Measurements from ENCODE around the gene DNALI1.
"Not testable (repeated sequence)": the region's sequence is repeated elsewhere in the genome, so short reads cannot be mapped to it uniquely, and the experiment has no call there.

DNALI1 gene

DNA sequence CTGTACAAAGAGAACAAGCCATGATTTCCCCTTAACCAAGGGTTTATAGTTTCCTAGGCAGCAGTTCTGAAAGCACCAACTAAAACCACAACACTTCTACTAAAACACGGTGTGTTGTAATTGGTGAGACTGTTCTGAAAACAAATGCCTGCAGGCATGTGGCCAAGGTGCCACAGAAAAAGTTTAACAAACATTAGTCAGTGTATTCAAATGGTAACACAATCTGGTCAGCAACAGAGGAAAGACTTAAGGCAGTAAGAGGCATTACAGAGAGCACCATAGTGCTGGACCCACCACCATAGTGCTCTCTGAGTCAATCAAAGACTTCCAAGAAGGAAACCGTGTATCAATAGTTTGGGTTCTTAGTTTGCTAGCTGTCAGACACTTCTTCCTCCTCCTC lies 19.4 kb upstream of the DNALI1 start:
- TF ChIP-seq, protein P1, sequence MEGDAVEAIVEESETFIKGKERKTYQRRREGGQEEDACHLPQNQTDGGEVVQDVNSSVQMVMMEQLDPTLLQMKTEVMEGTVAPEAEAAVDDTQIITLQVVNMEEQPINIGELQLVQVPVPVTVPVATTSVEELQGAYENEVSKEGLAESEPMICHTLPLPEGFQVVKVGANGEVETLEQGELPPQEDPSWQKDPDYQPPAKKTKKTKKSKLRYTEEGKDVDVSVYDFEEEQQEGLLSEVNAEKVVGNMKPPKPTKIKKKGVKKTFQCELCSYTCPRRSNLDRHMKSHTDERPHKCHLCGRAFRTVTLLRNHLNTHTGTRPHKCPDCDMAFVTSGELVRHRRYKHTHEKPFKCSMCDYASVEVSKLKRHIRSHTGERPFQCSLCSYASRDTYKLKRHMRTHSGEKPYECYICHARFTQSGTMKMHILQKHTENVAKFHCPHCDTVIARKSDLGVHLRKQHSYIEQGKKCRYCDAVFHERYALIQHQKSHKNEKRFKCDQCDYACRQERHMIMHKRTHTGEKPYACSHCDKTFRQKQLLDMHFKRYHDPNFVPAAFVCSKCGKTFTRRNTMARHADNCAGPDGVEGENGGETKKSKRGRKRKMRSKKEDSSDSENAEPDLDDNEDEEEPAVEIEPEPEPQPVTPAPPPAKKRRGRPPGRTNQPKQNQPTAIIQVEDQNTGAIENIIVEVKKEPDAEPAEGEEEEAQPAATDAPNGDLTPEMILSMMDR (IDR thresholded peaks at IDR 0.05) = no peak
- Histone ChIP-seq H3K36me3 (peaks cover 71% of the 10 kb centered on the region), H3K4me1 (ENCODE audit: control insufficient read depth in 1 of 2, insufficient read depth in 1 of 2, low read depth in 1 of 2, low read length in 1 of 2) (no peaks in the 10 kb centered on the region), H3K27me3 (no peaks in the 10 kb centered on the region), H3K27ac (no peak overlapping the region), H3K9me3 (no peaks in the 10 kb centered on the region), H3K4me3 (ENCODE audit: low read depth in 1 of 2, low read length in 1 of 2) (no peak overlapping the region)

DNA sequence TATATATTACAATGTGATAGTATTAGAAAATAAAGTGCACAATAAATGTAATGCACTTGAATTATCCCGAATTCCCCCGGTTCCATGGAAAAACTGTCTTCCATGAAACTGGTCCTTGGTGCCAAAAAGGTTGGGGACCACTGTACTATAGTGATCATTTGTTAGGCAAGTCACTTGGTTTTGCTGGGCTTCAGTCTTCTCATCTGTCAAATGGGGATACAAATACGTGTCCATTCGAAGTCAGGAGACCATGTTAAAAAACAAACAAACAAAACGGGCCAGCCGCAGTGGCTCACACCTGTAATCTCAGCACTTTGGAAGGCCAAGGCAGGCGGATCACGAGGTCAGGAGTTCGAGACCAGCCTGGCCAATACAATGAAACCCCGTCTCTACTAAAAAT lies 17.6 kb upstream of the DNALI1 start:
- not testable (repeated sequence) for H3K9me3 ChIP-seq; H3K4me3 ChIP-seq (ENCODE audit: low read depth in 1 of 2, low read length in 1 of 2); H3K4me1 ChIP-seq (ENCODE audit: control insufficient read depth in 1 of 2, insufficient read depth in 1 of 2, low read depth in 1 of 2, low read length in 1 of 2); H3K27ac ChIP-seq; H3K27me3 ChIP-seq
- H3K36me3 ChIP-seq = peaks cover 79% of the 10 kb centered on the region

DNA sequence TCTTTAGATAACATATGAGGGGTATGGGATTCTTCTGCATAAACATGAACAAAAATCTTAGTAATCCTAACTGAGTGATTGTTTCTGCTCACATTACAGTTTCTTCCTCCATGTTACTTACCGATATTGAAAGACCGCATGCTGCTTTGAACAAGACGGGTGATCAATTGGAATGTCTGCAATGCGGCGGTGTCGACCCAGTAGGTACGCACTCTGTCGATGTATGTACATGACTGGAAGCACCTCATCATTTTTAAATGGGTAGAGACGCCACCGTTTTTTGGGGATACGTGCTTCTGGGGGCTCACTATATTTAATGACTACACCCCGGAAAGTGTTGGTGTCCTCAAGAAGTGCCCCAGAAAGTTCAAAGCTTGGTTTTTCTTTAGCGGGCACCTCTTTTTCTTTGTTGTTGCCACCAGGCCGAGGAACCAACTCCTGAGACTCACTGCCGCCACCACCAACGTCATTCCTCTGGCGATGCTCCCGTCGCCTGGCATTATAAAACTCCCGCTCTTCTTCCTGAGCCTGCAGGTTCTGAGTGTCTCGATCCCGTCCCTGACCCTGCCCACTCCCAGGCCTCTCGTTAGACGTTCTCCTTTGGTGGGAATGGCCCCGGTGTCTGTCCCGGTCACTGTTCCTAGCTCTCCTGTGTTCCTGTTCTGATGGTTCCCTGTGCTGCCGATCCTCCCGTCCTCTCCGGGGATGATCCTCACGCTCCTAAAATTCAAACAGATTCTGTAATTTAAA lies 16.5 kb upstream of the DNALI1 start:
- no peaks in the 10 kb centered on the region for H3K9me3 ChIP-seq
- H3K4me1 ChIP-seq (ENCODE audit: control insufficient read depth in 1 of 2, insufficient read depth in 1 of 2, low read depth in 1 of 2, low read length in 1 of 2) = no peaks in the 10 kb centered on the region
- no peaks in the 10 kb centered on the region for H3K27me3 ChIP-seq
- TF ChIP-seq, protein P1 (IDR thresholded peaks at IDR 0.05) = no peak
- H3K27ac ChIP-seq = no peak overlapping the region
- H3K36me3 ChIP-seq = peaks cover 88% of the 10 kb centered on the region
- no peak overlapping the region for H3K4me3 ChIP-seq (ENCODE audit: low read depth in 1 of 2, low read length in 1 of 2)

DNA sequence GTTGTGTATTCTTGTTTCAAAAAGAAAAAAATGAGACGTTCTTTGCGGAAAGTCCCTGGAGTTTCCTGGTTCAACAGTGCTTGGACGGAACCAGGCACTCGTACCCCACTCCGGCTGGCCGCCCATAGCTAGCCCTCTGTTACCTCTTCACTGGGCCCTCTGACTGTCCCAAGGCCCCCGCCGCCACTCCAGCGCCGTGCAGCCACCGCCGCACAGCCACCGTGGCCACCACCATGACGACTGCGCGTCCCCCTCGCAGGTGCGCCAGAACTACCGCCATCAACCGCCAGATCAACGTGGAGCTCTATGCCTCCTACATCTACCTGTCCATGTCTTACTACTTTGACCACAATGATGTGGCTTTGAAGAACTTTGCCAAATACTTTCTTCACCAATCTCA lies 12.2 kb upstream of the DNALI1 start:
- Histone ChIP-seq H3K36me3 (peaks cover 82% of the 10 kb centered on the region), H3K27me3 (no peaks in the 10 kb centered on the region), H3K4me3 (ENCODE audit: low read depth in 1 of 2, low read length in 1 of 2) (no peak overlapping the region), H3K4me1 (ENCODE audit: control insufficient read depth in 1 of 2, insufficient read depth in 1 of 2, low read depth in 1 of 2, low read length in 1 of 2) (no peaks in the 10 kb centered on the region), H3K27ac (no peak overlapping the region), H3K9me3 (no peaks in the 10 kb centered on the region)
- TF ChIP-seq, protein P1 (IDR thresholded peaks at IDR 0.05) = no peak

DNA sequence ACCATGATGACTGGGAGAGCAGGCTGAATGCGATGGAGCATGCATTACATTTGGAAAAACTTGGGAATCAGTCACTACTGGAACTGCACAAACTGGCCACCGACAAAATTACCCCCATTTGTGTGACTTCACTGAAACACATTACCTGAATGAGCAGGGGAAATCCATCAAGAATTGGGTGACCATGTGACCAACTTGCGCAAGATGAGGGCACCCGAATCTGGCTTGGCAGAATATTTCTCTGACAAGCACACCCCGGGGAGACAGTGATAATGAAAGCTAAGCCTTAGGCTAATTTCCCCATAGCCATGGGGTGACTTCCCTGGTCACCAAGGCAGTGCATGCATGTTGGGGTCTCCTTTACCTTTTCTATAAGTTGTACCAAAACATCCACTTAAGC lies 11.7 kb upstream of the DNALI1 start:
- Histone ChIP-seq H3K4me1 (ENCODE audit: control insufficient read depth in 1 of 2, insufficient read depth in 1 of 2, low read depth in 1 of 2, low read length in 1 of 2) (no peaks in the 10 kb centered on the region), H3K9me3 (no peaks in the 10 kb centered on the region), H3K4me3 (ENCODE audit: low read depth in 1 of 2, low read length in 1 of 2) (no peak overlapping the region), H3K27me3 (no peaks in the 10 kb centered on the region), H3K36me3 (peaks cover 81% of the 10 kb centered on the region), H3K27ac (no peak overlapping the region)
- TF ChIP-seq, protein P1 (IDR thresholded peaks at IDR 0.05) = no peak

DNA sequence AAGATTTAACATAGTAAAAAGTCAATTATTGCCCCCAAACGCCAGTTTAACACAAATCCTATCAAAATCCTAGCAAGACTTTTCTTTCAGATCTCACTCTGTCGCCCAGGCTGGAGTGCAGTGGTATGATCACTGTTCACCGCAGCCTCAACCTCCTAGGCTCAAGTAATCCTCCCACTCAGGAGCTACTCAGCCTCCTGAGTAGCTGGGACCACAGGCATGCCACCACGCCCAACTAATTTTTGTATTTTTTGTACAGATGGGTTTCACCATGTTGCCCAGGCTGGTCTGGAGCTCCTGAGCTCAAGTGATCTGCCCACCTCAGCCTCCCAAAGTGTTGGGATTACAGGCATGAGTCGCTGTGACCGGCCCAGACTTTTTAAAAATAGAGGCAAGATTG lies 7.4 kb upstream of the DNALI1 start:
- no peaks in the 10 kb centered on the region for H3K27me3 ChIP-seq
- no peak overlapping the region for H3K27ac ChIP-seq
- H3K9me3 ChIP-seq = no peaks in the 10 kb centered on the region
- TF ChIP-seq, protein P1 (IDR thresholded peaks at IDR 0.05) = no peak
- peaks cover 12 to 15% of the 10 kb centered on the region in 2 experiments for H3K4me1 ChIP-seq (ENCODE audit: control insufficient read depth in 1 of 2, insufficient read depth in 1 of 2, low read depth in 1 of 2, low read length in 1 of 2)
- H3K36me3 ChIP-seq = peaks cover 71% of the 10 kb centered on the region
- H3K4me3 ChIP-seq (ENCODE audit: low read depth in 1 of 2, low read length in 1 of 2) = no peak overlapping the region
